Measurements from ENCODE around the gene SLC25A39. TPM values are rescaled to one million over a fixed set of nuclear protein-coding genes. Genes with fewer than 3 reads are reported as not detected.
"Not testable (repeated sequence)": the region's sequence is repeated elsewhere in the genome, so short reads cannot be mapped to it uniquely, and the experiment has no call there.

The SLC25A39 gene
- total and polyA plus RNA-seq, 9 of the 15 experiments (the other 6 are each of a cell fraction or from before 2014, with no cell fraction given) = 4.8 to 267 (median 140) TPM

- H3K36me3 ChIP-seq (ENCODE audit: control insufficient read depth, insufficient read depth, low read length); H3K9me1 ChIP-seq (ENCODE audit: control insufficient read depth, insufficient read depth, low read length); H2AFZ ChIP-seq (ENCODE audit: low read depth, low read length); H3K79me2 ChIP-seq (ENCODE audit: control insufficient read depth, insufficient read depth, low read length); H4K20me1 ChIP-seq (replicated peaks; ENCODE audit: control insufficient read depth, insufficient read depth, low read length); FAIRE-seq; H3K27me3 ChIP-seq (ENCODE audit: control insufficient read depth in 2 of 2, insufficient read depth in 2 of 2, low read length in 2 of 2); in situ Hi-C loops (cut with MboI); H3K4me3 ChIP-seq; ATAC-seq; CTCF ChIA-PET (ENCODE audit: low intra/inter-chr PET ratio); H3K9ac ChIP-seq (ENCODE audit: insufficient read depth in 1 of 2, low read depth in 2 of 2, low read length in 2 of 2); BruUV-seq (replicated peaks); H3K9me3 ChIP-seq (replicated peaks; ENCODE audit: control insufficient read depth, insufficient read depth, low read depth, low read length); DNase-seq (ENCODE audit: extremely low read depth in 1 of 4, low spot score in 3 of 4); intact Hi-C loops (cut with micrococcal nuclease); H3K27ac ChIP-seq (ENCODE audit: extremely low read depth, low read depth, low read length); H3K4me2 ChIP-seq (ENCODE audit: insufficient read depth, low read length): not testable (repeated sequence)
- WGBS (ENCODE audit: insufficient coverage, low coverage, missing lambda C conversion rate) = 51% methylated on average over 4 of the region's 5 CpGs
- peaks cover 5 to 31% of the 10 kb centered on the region in 2 experiments; a peak in 4 of 5 replicates for H3K4me1 ChIP-seq (replicated peaks in 1 of 2; ENCODE audit: control insufficient read depth in 2 of 2, insufficient read depth in 2 of 2, low read length in 2 of 2)
- TF ChIP-seq C11orf30 (IDR thresholded peaks at IDR 0.05; ENCODE audit: low read depth) = 0 out of 2 replicates have a peak, but pooled peaks have one; percentile 4
- POLR2A ChIA-PET = interaction anchor here (0.9 kb wide), 1 partner anchor 32 kb away, joined by 3 read pairs; no protein-coding TSS in a partner anchor
Measured at GRCh38 chr17:44365051-44365450, 40.4 kb upstream of the SLC25A39 start.

- in situ Hi-C loops (cut with MboI) = no loop called here
- CTCF ChIA-PET (ENCODE audit: low intra/inter-chr PET ratio) = interaction anchor here (0.9 kb wide), 1 partner anchor 454 kb away, joined by 6 read pairs; no protein-coding TSS in a partner anchor
- TF ChIP-seq POLR2AphosphoS5 (IDR thresholded peaks at IDR 0.05; ENCODE audit: control insufficient read depth, insufficient read depth, low read depth, low read length) = peak; percentile 34; the same call in 1 of the 2 replicates
- TF ChIP-seq, protein P1, sequence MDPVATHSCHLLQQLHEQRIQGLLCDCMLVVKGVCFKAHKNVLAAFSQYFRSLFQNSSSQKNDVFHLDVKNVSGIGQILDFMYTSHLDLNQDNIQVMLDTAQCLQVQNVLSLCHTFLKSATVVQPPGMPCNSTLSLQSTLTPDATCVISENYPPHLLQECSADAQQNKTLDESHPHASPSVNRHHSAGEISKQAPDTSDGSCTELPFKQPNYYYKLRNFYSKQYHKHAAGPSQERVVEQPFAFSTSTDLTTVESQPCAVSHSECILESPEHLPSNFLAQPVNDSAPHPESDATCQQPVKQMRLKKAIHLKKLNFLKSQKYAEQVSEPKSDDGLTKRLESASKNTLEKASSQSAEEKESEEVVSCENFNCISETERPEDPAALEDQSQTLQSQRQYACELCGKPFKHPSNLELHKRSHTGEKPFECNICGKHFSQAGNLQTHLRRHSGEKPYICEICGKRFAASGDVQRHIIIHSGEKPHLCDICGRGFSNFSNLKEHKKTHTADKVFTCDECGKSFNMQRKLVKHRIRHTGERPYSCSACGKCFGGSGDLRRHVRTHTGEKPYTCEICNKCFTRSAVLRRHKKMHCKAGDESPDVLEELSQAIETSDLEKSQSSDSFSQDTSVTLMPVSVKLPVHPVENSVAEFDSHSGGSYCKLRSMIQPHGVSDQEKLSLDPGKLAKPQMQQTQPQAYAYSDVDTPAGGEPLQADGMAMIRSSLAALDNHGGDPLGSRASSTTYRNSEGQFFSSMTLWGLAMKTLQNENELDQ (CRISPR knock-in tag; IDR thresholded peaks at IDR 0.05; ENCODE audit: borderline replicate concordance) = no peak
- TF ChIP-seq SMC3 (conservative IDR thresholded peaks at IDR 0.05; ENCODE audit: insufficient read depth, low read depth, low read length) = 0 out of 2 replicates have a peak, but pooled peaks have one; percentile 13
- TF ChIP-seq MAZ (CRISPR knock-in tag; conservative IDR thresholded peaks at IDR 0.05 in 1 of 2, IDR thresholded peaks at IDR 0.05 in 1 of 2) = peak; percentile 28 to 35; a peak in 1 of 4 replicates
- peak in 1 of 2 experiments; percentile 36; a peak in 2 of 4 replicates for TF ChIP-seq RAD21 (CRISPR knock-in tag; conservative IDR thresholded peaks at IDR 0.05 in 1 of 2, IDR thresholded peaks at IDR 0.05 in 1 of 2)
- TF ChIP-seq NCOA6 (IDR thresholded peaks at IDR 0.05) = no peak
- TF ChIP-seq ZNF561 (CRISPR knock-in tag; conservative IDR thresholded peaks at IDR 0.05) = no peak
- no peak for TF ChIP-seq CBFA2T3 (IDR thresholded peaks at IDR 0.05)
- peak; percentile 41 for TF ChIP-seq TAF1 (IDR thresholded peaks at IDR 0.05; ENCODE audit: control insufficient read depth, extremely low read depth, insufficient read depth, low read length, severe bottlenecking)
- TF ChIP-seq HEY1 (CRISPR knock-in tag; IDR thresholded peaks at IDR 0.05; ENCODE audit: borderline replicate concordance) = no peak
- no peak for TF ChIP-seq ZNF175 (CRISPR knock-in tag; IDR thresholded peaks at IDR 0.05; ENCODE audit: low read depth)
Measured at GRCh38 chr17:44363613-44364159, 39.1 kb upstream of the SLC25A39 start, which contains the start of gene FAM171A2. Gene FAM171A2, minus strand, starts transcription at chr17:44363853. Its CDS starts 139 bp downstream, at chr17:44363714.

More at GRCh38 chr17:44363613-44364159, 39.1 kb upstream of the SLC25A39 start, which contains the start of gene FAM171A2:
- no peaks in the 10 kb centered on the region for H3K9me3 ChIP-seq (replicated peaks; ENCODE audit: control insufficient read depth, insufficient read depth, low read depth, low read length)
- peak within 1 kb of the TSS; percentile 91 for H2AFZ ChIP-seq (ENCODE audit: low read depth, low read length)
- POLR2A ChIA-PET = interaction anchor here (1.1 to 1.4 kb wide), 2 partner anchors 26 to 38 kb away, joined by 3 read pairs; partner anchors contain the start of gene ITGA2B
- H3K4me3 ChIP-seq = peak within 1 kb of the TSS; percentile 81
- H3K4me2 ChIP-seq (ENCODE audit: insufficient read depth, low read length) = peak within 1 kb of the TSS; percentile 70
- no TSS peak for BruUV-seq (replicated peaks)
- WGBS (ENCODE audit: insufficient coverage, low coverage, missing lambda C conversion rate) = 2% methylated on average over 17 of the region's 63 CpGs
- ATAC-seq (peak; percentile 93), FAIRE-seq (no peak), DNase-seq (ENCODE audit: extremely low read depth in 1 of 4, low spot score in 3 of 4) (peak; percentile 78 to 89 (median 88))
- H3K27ac ChIP-seq (ENCODE audit: extremely low read depth, low read depth, low read length) = peak within 1 kb of the TSS; percentile 60; the same call in 1 of the 3 replicates
- no peaks in the 10 kb centered on the region for H3K79me2 ChIP-seq (ENCODE audit: control insufficient read depth, insufficient read depth, low read length)
- H4K20me1 ChIP-seq (replicated peaks; ENCODE audit: control insufficient read depth, insufficient read depth, low read length) = peaks cover 9% of the 10 kb centered on the region
- H3K36me3 ChIP-seq (ENCODE audit: control insufficient read depth, insufficient read depth, low read length) = no peaks in the 10 kb centered on the region
- no peaks in the 10 kb centered on the region for H3K9me1 ChIP-seq (ENCODE audit: control insufficient read depth, insufficient read depth, low read length)
- peak within 1 kb of the TSS; percentile 70 to 96; a peak in 3 of 4 replicates for H3K9ac ChIP-seq (ENCODE audit: insufficient read depth in 1 of 2, low read depth in 2 of 2, low read length in 2 of 2)
- no peaks in the 10 kb centered on the region; a peak in 1 of 5 replicates for H3K27me3 ChIP-seq (ENCODE audit: control insufficient read depth in 2 of 2, insufficient read depth in 2 of 2, low read length in 2 of 2)
- peaks cover 5 to 31% of the 10 kb centered on the region in 2 experiments; a peak in 4 of 5 replicates for H3K4me1 ChIP-seq (replicated peaks in 1 of 2; ENCODE audit: control insufficient read depth in 2 of 2, insufficient read depth in 2 of 2, low read length in 2 of 2)
- intact Hi-C loops (cut with micrococcal nuclease) = no loop called here
